Uterus (tissue), 4 donors: ENCODE data around the gene C2orf49. TPM values are rescaled to one million over a fixed set of nuclear protein-coding genes. Genes with fewer than 3 reads are reported as not detected.

Experiments
- DNase-seq, 2 donors: peaks; one replicate each; pipeline ENCODE4 v3.0.0-alpha.2; 2019 to 2020
- H3K27ac ChIP-seq, 2 donors: fragments of 200-600 bp; sonication (generic); 1 replicate in 1 of 2; 2 replicates in 1 of 2; pipeline ENCODE4 v1.5.1; 2016 to 2018
- H3K27me3 ChIP-seq, 2 donors: fragments of 200-600 bp; sonication (generic); one replicate each; pipeline ENCODE4 v1.5.1; 2018 to 2019; ENCODE audit warnings: control low read depth in 1 of 2
- H3K36me3 ChIP-seq, 2 donors: fragments of 200-600 bp; sonication (generic); one replicate each; pipeline ENCODE4 v1.5.1; 2019; ENCODE audit warnings: control low read depth in 1 of 2
- H3K4me1 ChIP-seq, 2 donors: fragments of 200-600 bp; sonication (generic); one replicate each; pipeline ENCODE4 v1.5.1; 2018 to 2019; ENCODE audit warnings: control low read depth in 1 of 2
- H3K4me3 ChIP-seq, 2 donors: fragments of 200-600 bp; sonication (generic); 1 replicate in 1 of 2; 2 replicates in 1 of 2; pipeline ENCODE4 v1.5.1; 2018 to 2019; ENCODE audit warnings: mild to moderate bottlenecking in 1 of 2
- H3K9me3 ChIP-seq, 2 donors: fragments of 200-600 bp; sonication (generic); one replicate each; pipeline ENCODE4 v1.5.1; 2019; ENCODE audit warnings: control low read depth in 1 of 2
- CTCF ChIP-seq, 4 experiments: fragments of 200-600 bp in 2 of 4; fragments of 450-650 bp in 2 of 4; sonication (generic) in 2 of 4; IDR thresholded peaks; one replicate each; pipeline ENCODE4 v1.5.1; 2016 to 2019; ENCODE audit warnings: antibody characterized with exemption in 4 of 4, mild to moderate bottlenecking in 2 of 4, moderate library complexity in 1 of 4
- POLR2A ChIP-seq, 2 donors: fragments of 450-650 bp; IDR thresholded peaks; one replicate each; pipeline ENCODE4 v1.6.1; 2016; ENCODE audit warnings: antibody characterized with exemption in 2 of 2, mild to moderate bottlenecking in 1 of 2, moderate library complexity in 1 of 2
- intact Hi-C: fragments of 100-400 bp; cut with DNase I; formaldehyde crosslinking; loops from one replicate; pipeline ENCODE4 v1.15.1; 2023; ENCODE audit warnings: low total_unique reads
- total RNA-seq, 4 donors: library from RNA; depleted of rRNA in 3 of 4; stranded (reverse); fragments of >200 nt in 3 of 4; gene quantifications; one replicate each; pipeline versions ENCODE4 v1.1.0 to v1.2.4, GENCODE V29; 2014 to 2023
- donor health status: DM: yes; HTN: yes; CAD: no.

C2orf49 gene
- total RNA-seq, 4 donors from 2014 or later: 10.2 to 62.6 (median 22.8) TPM

DNA sequence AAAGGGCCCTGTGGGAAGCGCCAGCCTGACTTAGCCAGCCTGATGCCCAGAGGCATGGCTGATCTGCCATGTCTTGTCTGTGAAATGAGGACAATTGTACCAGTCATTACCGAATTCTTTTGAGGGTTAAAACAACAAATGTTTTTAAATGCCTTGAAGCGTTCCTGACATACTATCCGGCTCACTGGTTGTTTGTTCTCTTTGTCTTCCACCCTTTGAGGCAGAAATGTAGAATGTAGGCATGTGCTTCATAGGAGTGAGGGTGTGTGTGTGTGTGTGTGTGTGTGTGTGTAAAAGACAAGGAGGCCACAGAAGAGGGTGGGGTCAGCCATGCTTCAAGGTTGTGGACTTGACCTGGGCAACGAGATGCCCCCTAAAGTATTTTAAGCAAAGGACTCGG, 43.3 kb upstream of the C2orf49 start:
- no peak overlapping the region for H3K27ac ChIP-seq
- H3K4me3 ChIP-seq: no peak overlapping the region
- no peak for DNase-seq
- no peaks in the 10 kb centered on the region for H3K36me3 ChIP-seq
- no peaks in the 10 kb centered on the region for H3K9me3 ChIP-seq
- no peaks in the 10 kb centered on the region for H3K4me1 ChIP-seq
- no peak for TF ChIP-seq CTCF (IDR thresholded peaks at IDR 0.05)
- TF ChIP-seq POLR2A (IDR thresholded peaks at IDR 0.05): no peak
- intact Hi-C loops: no loop called here
- H3K27me3 ChIP-seq: no peaks in the 10 kb centered on the region

- Histone ChIP-seq H3K27me3 (no peaks in the 10 kb centered on the region), H3K27ac (no peak overlapping the region), H3K9me3 (no peaks in the 10 kb centered on the region), H3K4me1 (no peaks in the 10 kb centered on the region), H3K4me3 (no peak overlapping the region), H3K36me3 (no peaks in the 10 kb centered on the region)
- intact Hi-C loops: no loop called here
- DNase-seq: no peak
- TF ChIP-seq POLR2A (IDR thresholded peaks at IDR 0.05) (no peak), CTCF (IDR thresholded peaks at IDR 0.05) (peak in 1 of 4 experiments; percentile 12)
Measured at GRCh38 chr2:105294844-105295481, 42.4 kb upstream of the C2orf49 start.

DNA sequence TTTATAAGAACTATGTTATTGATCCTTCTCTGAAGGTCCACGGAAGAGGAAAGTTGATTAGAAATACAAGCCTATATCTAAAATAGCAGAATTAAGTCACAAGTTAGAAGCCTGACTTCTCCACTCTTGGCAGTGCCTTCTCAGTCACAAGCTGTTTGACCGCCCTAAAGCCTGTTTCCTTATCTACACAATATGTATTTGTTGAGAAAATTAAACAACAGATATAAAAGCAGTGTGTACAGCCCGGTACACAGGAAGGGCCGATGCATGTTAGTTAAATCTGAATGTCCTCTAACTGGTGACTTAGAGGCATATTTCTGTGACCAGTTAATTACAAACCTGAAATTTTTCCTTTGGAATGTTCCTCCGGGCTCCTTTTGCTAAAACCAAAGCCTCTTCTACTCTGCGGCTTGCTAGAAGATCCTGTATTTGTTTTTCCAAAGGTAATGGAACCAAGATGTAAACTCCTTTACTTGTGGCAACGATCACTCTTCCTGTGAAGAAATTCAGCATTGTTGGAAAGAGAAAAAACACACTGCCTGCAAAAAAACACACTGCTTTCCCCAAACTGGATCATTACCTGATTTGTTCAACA, 41.2 kb upstream of the C2orf49 start:
- TF ChIP-seq CTCF (IDR thresholded peaks at IDR 0.05): no peak
- no peak for TF ChIP-seq POLR2A (IDR thresholded peaks at IDR 0.05)
- DNase-seq: no peak
- intact Hi-C loops: no loop called here
- H3K27me3 ChIP-seq: no peaks in the 10 kb centered on the region
- H3K9me3 ChIP-seq: no peaks in the 10 kb centered on the region
- H3K36me3 ChIP-seq: no peaks in the 10 kb centered on the region
- H3K4me3 ChIP-seq: no peak overlapping the region
- no peaks in the 10 kb centered on the region for H3K4me1 ChIP-seq
- no peak overlapping the region for H3K27ac ChIP-seq

GRCh38 chr2:105297216-105297615, 40.1 kb upstream of the C2orf49 start:
- Histone ChIP-seq H3K36me3 (no peaks in the 10 kb centered on the region), H3K4me3 (no peak overlapping the region), H3K27me3 (no peaks in the 10 kb centered on the region), H3K9me3 (no peaks in the 10 kb centered on the region), H3K27ac (no peak overlapping the region), H3K4me1 (no peaks in the 10 kb centered on the region)
- intact Hi-C loops: no loop called here
- TF ChIP-seq CTCF (IDR thresholded peaks at IDR 0.05): no peak
- TF ChIP-seq POLR2A (IDR thresholded peaks at IDR 0.05): no peak
- no peak for DNase-seq

DNA sequence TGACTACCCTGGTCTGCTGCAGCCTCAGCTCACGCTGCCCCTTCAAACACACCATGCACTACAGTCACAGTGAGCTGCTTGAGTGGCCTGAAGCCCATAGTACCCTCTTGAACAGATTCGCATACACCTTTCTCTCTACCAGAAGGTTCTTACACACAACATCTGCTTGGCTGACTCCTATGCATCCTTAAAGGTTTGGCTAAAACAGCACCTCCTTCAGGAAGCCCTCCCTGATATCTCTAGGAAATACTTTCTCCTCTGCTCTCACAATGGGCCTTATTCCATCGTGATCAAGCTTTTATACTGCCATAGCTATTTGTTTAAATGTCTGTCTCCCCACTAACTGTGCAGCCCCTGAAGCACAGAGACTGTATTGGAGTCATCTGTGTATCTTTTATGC, 39.3 kb upstream of the C2orf49 start:
- no peaks in the 10 kb centered on the region for H3K4me1 ChIP-seq
- H3K9me3 ChIP-seq: no peaks in the 10 kb centered on the region
- H3K36me3 ChIP-seq: no peaks in the 10 kb centered on the region
- no peak for DNase-seq
- no peak overlapping the region for H3K4me3 ChIP-seq
- no peaks in the 10 kb centered on the region for H3K27me3 ChIP-seq
- intact Hi-C loops: no loop called here
- TF ChIP-seq CTCF (IDR thresholded peaks at IDR 0.05) (no peak), POLR2A (IDR thresholded peaks at IDR 0.05) (no peak)
- H3K27ac ChIP-seq: no peak overlapping the region
